ENCODE measurements around the gene TSFM. TPM values are rescaled to one million over a fixed set of nuclear protein-coding genes. Genes with fewer than 3 reads are reported as not detected.

The TSFM gene
- total and polyA plus RNA-seq, 4 donors = 15.0 to 22.9 (median 19.3) TPM

DNA sequence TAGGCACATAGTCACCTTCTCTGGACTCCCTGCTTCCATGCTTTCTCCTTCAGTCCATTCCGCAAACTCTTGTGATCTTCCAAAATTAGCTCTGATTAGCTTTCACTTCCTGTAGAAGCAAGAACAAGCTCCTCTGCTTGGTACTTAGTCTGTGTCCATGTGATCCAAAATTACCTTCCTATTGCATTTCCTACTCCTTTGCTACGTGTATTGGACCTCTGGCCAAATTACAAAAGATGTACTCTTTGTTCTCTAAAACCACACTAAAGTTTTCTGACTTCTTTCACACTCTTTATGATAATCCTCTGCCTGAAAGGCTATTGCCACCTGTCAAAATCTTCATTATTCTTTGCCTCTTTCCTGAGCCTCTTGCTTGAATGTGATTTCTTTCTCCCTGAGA lies 786 bp upstream of the TSFM start:
- 68% methylated on average over 2 of the region's 2 CpGs for WGBS, 2 donors
- intact Hi-C loops (cut with DNase I) = loop anchor here in 1 of 2 donors (5.0 kb wide), 1 partner anchor 126 kb away; no protein-coding TSS in a partner anchor
- Histone ChIP-seq H3K36me3 (ENCODE audit: control insufficient read depth in 1 of 2, insufficient read depth in 2 of 2, low read length in 1 of 2) (peaks cover 2% of the 10 kb centered on the region in 2 donors), H3K4me1 (ENCODE audit: control insufficient read depth in 1 of 2, insufficient read depth in 2 of 2, low read length in 2 of 2) (no peaks in the 10 kb centered on the region), H3K4me3 (ENCODE audit: low read length in 2 of 2) (no peak overlapping the region), H3K9me3 (ENCODE audit: control insufficient read depth, low read length) (no peaks in the 10 kb centered on the region), H3K27ac (ENCODE audit: low read depth in 1 of 2, low read length in 2 of 2) (no peak overlapping the region), H3K27me3 (ENCODE audit: control insufficient read depth in 1 of 2, insufficient read depth in 2 of 2, low read length in 1 of 2) (no peaks in the 10 kb centered on the region)
- ATAC-seq (ENCODE audit: low FRiP score) = no peak
- DNase-seq = no peak

DNA sequence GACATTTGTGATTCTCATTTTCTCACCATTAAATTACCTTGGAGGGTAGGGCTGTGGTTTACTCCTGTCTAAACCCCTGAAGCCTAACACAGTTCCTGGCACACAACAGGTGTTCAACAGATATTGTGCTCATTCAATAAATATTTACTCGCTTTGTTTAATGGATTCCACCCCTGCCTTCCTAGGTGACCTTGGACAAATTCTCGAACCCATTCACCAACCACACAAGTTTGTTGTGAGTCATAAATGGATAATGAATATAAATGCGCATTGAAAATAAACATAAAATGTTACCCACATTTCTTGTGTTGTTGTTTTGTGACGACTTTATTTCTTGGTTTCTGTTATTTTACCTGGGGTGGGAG lies 362 bp upstream of the TSFM start:
- Histone ChIP-seq H3K36me3 (ENCODE audit: control insufficient read depth in 1 of 2, insufficient read depth in 2 of 2, low read length in 1 of 2) (peaks cover 2 to 6% of the 10 kb centered on the region in 2 donors), H3K4me3 (ENCODE audit: low read length in 2 of 2) (no peak overlapping the region), H3K27ac (ENCODE audit: low read depth in 1 of 2, low read length in 2 of 2) (no peak overlapping the region), H3K9me3 (ENCODE audit: control insufficient read depth, low read length) (no peaks in the 10 kb centered on the region), H3K27me3 (ENCODE audit: control insufficient read depth in 1 of 2, insufficient read depth in 2 of 2, low read length in 1 of 2) (no peaks in the 10 kb centered on the region), H3K4me1 (ENCODE audit: control insufficient read depth in 1 of 2, insufficient read depth in 2 of 2, low read length in 2 of 2) (no peaks in the 10 kb centered on the region)
- WGBS, 2 donors = 20 to 26% methylated on average over 4 of the region's 4 CpGs
- intact Hi-C loops (cut with DNase I) = loop anchor here in 1 of 2 donors (5.0 kb wide), 1 partner anchor 125 kb away; no protein-coding TSS in a partner anchor
- ATAC-seq (ENCODE audit: low FRiP score) (no peak), DNase-seq (no peak)

DNA sequence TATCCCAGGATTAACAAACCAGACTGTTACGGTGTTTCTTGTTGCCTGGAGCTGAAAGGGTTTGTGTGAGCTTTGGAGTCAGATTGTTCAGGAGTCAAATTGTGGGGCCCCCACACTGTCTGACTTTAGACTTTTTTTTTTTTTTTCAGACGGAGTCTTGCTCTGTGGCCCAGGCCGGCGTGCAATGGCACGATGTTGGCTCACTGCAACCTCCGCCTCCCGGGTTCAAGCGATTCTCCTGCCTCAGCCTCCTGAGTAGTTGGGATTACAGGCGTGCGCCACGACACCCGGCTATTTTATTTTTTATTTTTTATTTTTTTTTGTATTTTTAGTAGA lies 847 bp downstream of the TSFM start:
- no peaks in the 10 kb centered on the region for H3K27me3 ChIP-seq (ENCODE audit: control insufficient read depth in 1 of 2, insufficient read depth in 2 of 2, low read length in 1 of 2)
- H3K27ac ChIP-seq (ENCODE audit: low read depth in 1 of 2, low read length in 2 of 2) = no peak overlapping the region
- no peaks in the 10 kb centered on the region for H3K4me1 ChIP-seq (ENCODE audit: control insufficient read depth in 1 of 2, insufficient read depth in 2 of 2, low read length in 2 of 2)

DNA sequence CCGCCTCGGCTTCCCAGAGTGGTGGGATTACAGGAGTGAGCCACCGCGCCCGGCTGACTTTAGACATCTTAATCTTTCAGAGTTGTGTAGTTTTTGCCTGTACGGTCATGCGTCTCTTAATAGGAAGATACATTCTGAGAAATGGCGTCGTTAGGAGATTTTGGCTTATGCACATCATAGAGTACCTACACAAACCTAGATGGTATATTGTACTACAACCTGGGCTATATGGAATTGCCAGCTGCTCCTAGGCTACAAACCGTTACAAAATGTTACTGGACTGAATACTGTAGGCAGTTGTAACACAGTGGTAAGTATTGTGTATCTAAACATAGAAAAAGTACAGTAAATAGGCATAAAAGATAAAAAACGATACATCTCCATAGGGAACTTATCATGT lies 1.3 kb downstream of the TSFM start:
- Histone ChIP-seq H3K27ac (ENCODE audit: low read depth in 1 of 2, low read length in 2 of 2) (no peak overlapping the region), H3K4me3 (ENCODE audit: low read length in 2 of 2) (no peak overlapping the region), H3K36me3 (ENCODE audit: control insufficient read depth in 1 of 2, insufficient read depth in 2 of 2, low read length in 1 of 2) (peaks cover 2 to 7% of the 10 kb centered on the region in 2 donors), H3K4me1 (ENCODE audit: control insufficient read depth in 1 of 2, insufficient read depth in 2 of 2, low read length in 2 of 2) (no peaks in the 10 kb centered on the region), H3K9me3 (ENCODE audit: control insufficient read depth, low read length) (no peaks in the 10 kb centered on the region), H3K27me3 (ENCODE audit: control insufficient read depth in 1 of 2, insufficient read depth in 2 of 2, low read length in 1 of 2) (no peaks in the 10 kb centered on the region)
- intact Hi-C loops (cut with DNase I) = loop anchor here in 1 of 2 donors (5.0 kb wide), 1 partner anchor 123 kb away; no protein-coding TSS in a partner anchor
- DNase-seq (no peak), ATAC-seq (ENCODE audit: low FRiP score) (no peak)
- 92 to 93% methylated on average over 11 of the region's 11 CpGs for WGBS, 2 donors

More for the DNA sequence above, 847 bp downstream of the TSFM start:
- no peaks in the 10 kb centered on the region for H3K9me3 ChIP-seq (ENCODE audit: control insufficient read depth, low read length)
- H3K4me3 ChIP-seq (ENCODE audit: low read length in 2 of 2) = peak overlapping the region; percentile 16 to 95
- ATAC-seq (ENCODE audit: low FRiP score) (no peak), DNase-seq (no peak)
- WGBS, 2 donors = 84 to 86% methylated on average over 12 of the region's 12 CpGs
- intact Hi-C loops (cut with DNase I) = loop anchor here in 1 of 2 donors (5.0 kb wide), 1 partner anchor 124 kb away; no protein-coding TSS in a partner anchor
- H3K36me3 ChIP-seq (ENCODE audit: control insufficient read depth in 1 of 2, insufficient read depth in 2 of 2, low read length in 1 of 2) = peaks cover 2 to 7% of the 10 kb centered on the region in 2 donors

GRCh38 chr12:57793920-57794319 lies 11.3 kb downstream of the TSFM start:
- Histone ChIP-seq H3K4me1 (ENCODE audit: control insufficient read depth in 1 of 2, insufficient read depth in 2 of 2, low read length in 2 of 2) (no peaks in the 10 kb centered on the region), H3K27me3 (ENCODE audit: control insufficient read depth in 1 of 2, insufficient read depth in 2 of 2, low read length in 1 of 2) (no peaks in the 10 kb centered on the region), H3K36me3 (ENCODE audit: control insufficient read depth in 1 of 2, insufficient read depth in 2 of 2, low read length in 1 of 2) (peaks cover 4% of the 10 kb centered on the region in 2 donors), H3K9me3 (ENCODE audit: control insufficient read depth, low read length) (no peaks in the 10 kb centered on the region), H3K4me3 (ENCODE audit: low read length in 2 of 2) (no peak overlapping the region), H3K27ac (ENCODE audit: low read depth in 1 of 2, low read length in 2 of 2) (no peak overlapping the region)
- WGBS, 2 donors = 21 to 25% methylated on average over 1 of the region's 1 CpG
- DNase-seq (no peak), ATAC-seq (ENCODE audit: low FRiP score) (no peak)
- intact Hi-C loops (cut with DNase I) = no loop called here

- H3K9me3 ChIP-seq (ENCODE audit: control insufficient read depth, low read length) = no peaks in the 10 kb centered on the region
- ATAC-seq (ENCODE audit: low FRiP score) (no peak), DNase-seq (no peak)
- 90 to 95% methylated on average over 6 of the region's 6 CpGs for WGBS, 2 donors
- H3K4me1 ChIP-seq (ENCODE audit: control insufficient read depth in 1 of 2, insufficient read depth in 2 of 2, low read length in 2 of 2) = no peaks in the 10 kb centered on the region
- H3K4me3 ChIP-seq (ENCODE audit: low read length in 2 of 2) = no peak overlapping the region
- intact Hi-C loops (cut with DNase I) = no loop called here
- H3K27ac ChIP-seq (ENCODE audit: low read depth in 1 of 2, low read length in 2 of 2) = no peak overlapping the region
- H3K36me3 ChIP-seq (ENCODE audit: control insufficient read depth in 1 of 2, insufficient read depth in 2 of 2, low read length in 1 of 2) = peaks cover 4 to 6% of the 10 kb centered on the region in 2 donors
- H3K27me3 ChIP-seq (ENCODE audit: control insufficient read depth in 1 of 2, insufficient read depth in 2 of 2, low read length in 1 of 2) = no peaks in the 10 kb centered on the region
These were observed 12.8 kb downstream of the TSFM start for GRCh38 chr12:57795354-57795753.

GRCh38 chr12:57796996-57797395 lies 14.4 kb downstream of the TSFM start:
- no peak overlapping the region for H3K4me3 ChIP-seq (ENCODE audit: low read length in 2 of 2)
- no peaks in the 10 kb centered on the region for H3K9me3 ChIP-seq (ENCODE audit: control insufficient read depth, low read length)
- H3K4me1 ChIP-seq (ENCODE audit: control insufficient read depth in 1 of 2, insufficient read depth in 2 of 2, low read length in 2 of 2) = no peaks in the 10 kb centered on the region
- peaks cover 4 to 7% of the 10 kb centered on the region in 2 donors for H3K36me3 ChIP-seq (ENCODE audit: control insufficient read depth in 1 of 2, insufficient read depth in 2 of 2, low read length in 1 of 2)
- no peaks in the 10 kb centered on the region for H3K27me3 ChIP-seq (ENCODE audit: control insufficient read depth in 1 of 2, insufficient read depth in 2 of 2, low read length in 1 of 2)
- WGBS, 2 donors = 89 to 93% methylated on average over 1 of the region's 1 CpG
- intact Hi-C loops (cut with DNase I) = no loop called here
- H3K27ac ChIP-seq (ENCODE audit: low read depth in 1 of 2, low read length in 2 of 2) = no peak overlapping the region
- DNase-seq (no peak), ATAC-seq (ENCODE audit: low FRiP score) (no peak)

DNA sequence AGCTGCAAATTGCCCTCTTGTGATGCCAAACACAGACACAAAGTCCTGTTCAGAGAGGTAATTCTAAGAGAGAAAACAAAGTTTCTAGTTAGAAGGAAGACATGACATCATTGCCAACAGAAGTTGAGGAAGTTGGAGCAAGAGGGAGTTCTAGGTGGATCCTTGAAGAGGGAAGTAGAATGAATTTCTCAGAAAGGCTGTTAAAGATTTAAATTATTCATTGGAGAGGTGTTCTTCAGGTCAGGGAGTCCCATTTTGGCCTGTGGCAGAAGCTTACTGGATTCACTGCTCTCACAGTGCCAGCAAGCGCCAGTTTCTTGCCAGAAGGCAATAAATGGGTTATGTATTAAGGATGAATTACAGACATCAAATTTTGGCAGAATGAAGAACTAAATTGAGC lies 15.3 kb downstream of the TSFM start:
- Histone ChIP-seq H3K27me3 (ENCODE audit: control insufficient read depth in 1 of 2, insufficient read depth in 2 of 2, low read length in 1 of 2) (no peaks in the 10 kb centered on the region), H3K27ac (ENCODE audit: low read depth in 1 of 2, low read length in 2 of 2) (no peak overlapping the region), H3K36me3 (ENCODE audit: control insufficient read depth in 1 of 2, insufficient read depth in 2 of 2, low read length in 1 of 2) (peaks cover 4 to 8% of the 10 kb centered on the region in 2 donors), H3K4me1 (ENCODE audit: control insufficient read depth in 1 of 2, insufficient read depth in 2 of 2, low read length in 2 of 2) (no peaks in the 10 kb centered on the region), H3K9me3 (ENCODE audit: control insufficient read depth, low read length) (no peaks in the 10 kb centered on the region), H3K4me3 (ENCODE audit: low read length in 2 of 2) (no peak overlapping the region)
- WGBS, 2 donors = 93 to 96% methylated on average over 1 of the region's 1 CpG
- intact Hi-C loops (cut with DNase I) = no loop called here
- DNase-seq = no peak
- no peak for ATAC-seq (ENCODE audit: low FRiP score)

DNA sequence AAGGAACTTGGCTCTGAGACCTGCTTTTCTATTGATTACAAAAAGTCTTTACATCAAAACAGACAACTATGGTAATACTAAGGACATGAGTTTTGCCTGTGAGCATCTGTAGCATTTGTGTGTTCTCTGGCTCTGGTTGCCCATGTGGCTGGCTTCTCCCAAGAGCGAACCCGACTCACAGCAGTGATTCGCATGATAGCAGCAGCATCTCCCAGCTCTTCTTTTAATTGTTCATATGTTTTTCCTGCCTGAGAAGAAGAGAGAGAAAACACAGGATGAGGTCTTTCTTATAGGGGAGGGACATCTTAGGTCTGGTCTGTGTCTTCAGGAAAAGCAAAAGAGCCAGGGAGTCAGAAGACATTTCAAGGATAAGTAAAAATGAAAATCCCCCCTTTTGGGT lies 18.4 kb downstream of the TSFM start:
- no peaks in the 10 kb centered on the region for H3K27me3 ChIP-seq (ENCODE audit: control insufficient read depth in 1 of 2, insufficient read depth in 2 of 2, low read length in 1 of 2)
- H3K4me1 ChIP-seq (ENCODE audit: control insufficient read depth in 1 of 2, insufficient read depth in 2 of 2, low read length in 2 of 2) = no peaks in the 10 kb centered on the region
- no peaks in the 10 kb centered on the region for H3K9me3 ChIP-seq (ENCODE audit: control insufficient read depth, low read length)
- H3K4me3 ChIP-seq (ENCODE audit: low read length in 2 of 2) = no peak overlapping the region
- ATAC-seq (ENCODE audit: low FRiP score) (no peak), DNase-seq (no peak)
- H3K27ac ChIP-seq (ENCODE audit: low read depth in 1 of 2, low read length in 2 of 2) = no peak overlapping the region
- intact Hi-C loops (cut with DNase I) = no loop called here
- peaks cover 4 to 7% of the 10 kb centered on the region in 2 donors for H3K36me3 ChIP-seq (ENCODE audit: control insufficient read depth in 1 of 2, insufficient read depth in 2 of 2, low read length in 1 of 2)
- WGBS, 2 donors = 93 to 95% methylated on average over 3 of the region's 3 CpGs
